UCSD-AML1 (cell line): Measurements from ENCODE around the gene ATP12A.

Experiments used
- DNase-seq: peaks from one replicate; lab custom pipeline; 2025; ENCODE audit not compliant: unreplicated experiment; lab: John Stamatoyannopoulos, UW

The ATP12A gene

GRCh38 chr13:24684600-24684998, 4.4 kb downstream of the ATP12A start:
- peak; percentile 45 for DNase-seq

DNA sequence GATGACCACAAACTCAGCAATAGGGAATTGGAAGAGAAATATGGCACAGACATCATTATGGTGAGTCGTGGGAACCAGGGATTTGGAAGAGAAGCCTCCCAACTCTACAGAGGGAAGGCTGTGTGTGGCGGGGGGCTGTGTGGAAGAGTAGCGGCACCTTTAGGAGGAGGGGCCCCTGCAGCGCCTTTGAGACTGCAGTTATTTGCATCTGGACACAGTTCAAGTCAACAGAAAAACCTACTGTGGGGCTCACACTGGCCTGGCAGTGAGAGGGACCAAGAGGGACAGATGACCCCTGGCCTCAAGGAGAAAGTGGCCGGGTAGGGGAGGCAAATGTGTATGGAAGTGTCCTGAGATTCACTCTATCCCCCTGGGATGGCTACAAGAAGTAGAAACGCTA, 5.1 kb downstream of the ATP12A start:
- no peak for DNase-seq

GRCh38 chr13:24687611-24688010, 7.4 kb downstream of the ATP12A start:
- no peak for DNase-seq

DNA sequence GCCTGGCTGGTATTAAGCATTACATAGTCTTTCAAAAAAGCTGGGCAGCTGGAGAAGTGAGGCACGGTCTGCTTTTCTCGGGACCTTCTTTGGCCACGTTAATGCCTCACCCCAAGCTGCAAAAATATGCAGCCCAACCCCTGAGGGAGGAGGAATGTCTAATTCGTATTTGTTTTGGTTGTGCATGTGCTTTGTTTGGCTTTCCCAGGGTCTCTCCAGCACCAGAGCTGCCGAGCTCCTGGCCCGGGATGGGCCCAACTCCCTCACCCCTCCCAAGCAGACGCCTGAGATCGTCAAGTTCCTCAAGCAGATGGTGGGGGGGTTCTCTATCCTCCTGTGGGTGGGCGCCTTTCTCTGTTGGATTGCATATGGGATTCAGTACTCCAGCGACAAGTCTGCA, 7.9 kb downstream of the ATP12A start:
- DNase-seq: no peak

DNA sequence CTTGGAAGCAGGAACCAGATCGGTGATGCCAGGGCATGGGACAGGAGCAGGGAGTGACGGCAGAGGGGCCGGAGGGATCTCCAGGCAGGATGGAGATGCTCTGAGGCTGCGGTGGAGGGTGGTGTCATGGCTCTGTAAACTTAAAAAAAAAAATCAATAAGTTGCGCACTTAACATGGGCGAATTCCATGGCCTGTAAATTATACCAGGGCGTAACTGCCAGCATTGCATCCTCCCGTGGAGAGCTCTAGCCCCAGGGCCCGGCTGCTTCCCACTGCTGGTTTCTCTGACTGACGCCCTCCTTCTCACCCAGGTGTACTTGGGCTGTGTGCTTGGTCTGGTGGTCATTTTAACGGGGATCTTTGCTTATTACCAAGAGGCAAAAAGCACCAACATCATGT, 8.7 kb downstream of the ATP12A start:
- DNase-seq: no peak

DNA sequence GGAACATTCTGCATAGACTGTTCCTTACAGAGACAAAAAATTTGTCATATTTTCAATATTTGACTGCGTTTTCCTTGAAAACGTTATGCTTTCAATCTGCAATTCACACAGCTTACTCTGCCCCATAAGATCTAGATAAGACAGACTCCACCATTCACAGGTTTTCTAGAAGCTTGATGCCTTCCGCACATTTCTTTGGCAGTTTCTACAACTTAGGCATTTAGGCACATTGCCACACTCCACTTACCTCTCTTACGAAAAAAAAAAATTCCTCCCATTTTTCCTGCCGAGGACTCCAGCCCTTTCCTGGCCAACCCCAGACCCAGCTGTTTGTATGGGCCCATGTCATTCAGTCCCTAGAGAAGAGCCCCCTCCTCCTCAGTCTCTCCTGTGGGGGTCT, 11.2 kb downstream of the ATP12A start:
- no peak for DNase-seq

- DNase-seq: no peak
These were observed 12.4 kb downstream of the ATP12A start for GRCh38 chr13:24692561-24692960.

DNA sequence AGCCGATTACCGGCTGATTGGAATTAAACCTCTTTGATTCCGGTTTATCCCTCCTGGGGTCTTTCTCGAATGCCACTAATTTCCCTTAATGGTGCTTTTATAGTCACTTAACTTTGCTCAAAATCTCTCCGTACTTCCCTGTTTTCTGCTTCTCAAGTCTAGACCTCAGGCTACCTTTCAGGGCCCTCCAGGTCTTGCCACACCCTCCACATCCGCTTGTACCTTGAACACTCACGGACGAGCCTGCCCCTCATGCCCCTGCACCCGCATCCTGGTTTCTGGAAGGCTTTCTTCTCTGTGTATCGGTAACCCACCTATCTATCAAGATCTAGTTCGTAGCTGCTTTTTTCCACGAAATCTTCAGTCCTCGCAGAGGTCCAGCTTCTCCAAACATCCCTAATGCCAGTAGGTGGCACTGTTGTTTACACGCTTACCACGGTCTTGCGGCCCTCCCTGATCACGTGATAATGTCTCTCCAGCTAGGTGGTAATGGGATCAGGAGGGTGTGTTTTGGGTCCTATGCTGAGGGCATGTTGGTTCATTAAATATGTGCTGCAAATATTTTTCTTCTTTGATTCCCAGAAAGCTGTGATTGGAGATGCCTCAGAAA, 13.8 kb downstream of the ATP12A start:
- peak; percentile 31 for DNase-seq

- DNase-seq: no peak
These were observed 14.7 kb downstream of the ATP12A start for GRCh38 chr13:24694907-24695306.

DNA sequence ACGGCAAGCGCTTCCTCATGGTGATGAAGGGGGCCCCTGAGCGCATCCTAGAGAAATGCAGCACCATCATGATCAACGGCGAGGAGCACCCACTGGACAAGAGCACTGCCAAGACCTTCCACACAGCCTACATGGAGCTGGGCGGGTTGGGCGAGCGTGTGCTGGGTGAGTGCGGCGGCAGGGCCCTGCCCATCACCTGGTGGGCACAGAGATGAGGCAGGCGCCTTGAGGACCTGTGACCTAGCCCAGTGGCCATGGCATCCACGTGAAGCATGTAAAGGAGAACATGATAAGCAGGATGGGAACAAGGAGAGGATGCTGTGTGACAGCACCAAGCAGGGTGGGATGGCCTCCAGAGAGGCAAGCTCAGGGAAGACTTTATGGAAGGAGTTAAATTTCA, 18.5 kb downstream of the ATP12A start:
- DNase-seq: no peak

DNA sequence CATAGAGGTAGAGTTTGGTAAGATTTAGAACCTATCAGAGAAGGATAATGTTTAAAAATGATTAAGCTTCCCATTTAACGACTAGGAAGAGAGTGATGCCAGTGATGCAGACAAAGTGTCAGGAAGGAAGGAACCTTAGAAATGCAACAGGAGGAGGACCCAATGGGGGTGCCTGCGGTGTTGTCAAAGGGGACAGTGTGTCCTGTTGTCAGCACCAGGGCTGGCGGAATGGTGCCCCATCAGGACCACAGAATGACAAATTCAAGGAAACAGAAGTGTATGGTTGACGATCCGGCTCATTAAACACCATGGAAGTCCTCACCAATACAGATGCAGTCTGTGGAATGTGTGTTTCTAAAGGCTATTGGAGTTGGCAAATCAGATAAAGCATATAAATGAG, 19.3 kb downstream of the ATP12A start:
- no peak for DNase-seq

DNA sequence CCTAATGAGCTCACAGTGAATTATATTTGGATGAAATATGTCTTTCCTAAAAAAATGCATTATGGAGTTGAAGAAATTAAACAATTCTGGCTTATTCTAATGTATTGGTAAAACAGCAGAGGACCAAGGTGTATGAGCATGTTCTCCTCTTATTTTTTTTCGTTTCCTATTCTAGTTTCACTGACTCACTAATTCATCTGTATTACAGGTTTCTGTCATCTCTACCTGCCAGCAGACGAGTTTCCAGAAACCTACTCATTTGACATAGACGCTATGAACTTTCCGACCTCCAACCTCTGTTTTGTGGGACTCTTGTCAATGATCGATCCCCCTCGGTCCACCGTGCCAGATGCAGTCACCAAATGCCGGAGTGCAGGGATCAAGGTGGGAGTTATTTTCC, 20.3 kb downstream of the ATP12A start:
- DNase-seq: no peak

DNA sequence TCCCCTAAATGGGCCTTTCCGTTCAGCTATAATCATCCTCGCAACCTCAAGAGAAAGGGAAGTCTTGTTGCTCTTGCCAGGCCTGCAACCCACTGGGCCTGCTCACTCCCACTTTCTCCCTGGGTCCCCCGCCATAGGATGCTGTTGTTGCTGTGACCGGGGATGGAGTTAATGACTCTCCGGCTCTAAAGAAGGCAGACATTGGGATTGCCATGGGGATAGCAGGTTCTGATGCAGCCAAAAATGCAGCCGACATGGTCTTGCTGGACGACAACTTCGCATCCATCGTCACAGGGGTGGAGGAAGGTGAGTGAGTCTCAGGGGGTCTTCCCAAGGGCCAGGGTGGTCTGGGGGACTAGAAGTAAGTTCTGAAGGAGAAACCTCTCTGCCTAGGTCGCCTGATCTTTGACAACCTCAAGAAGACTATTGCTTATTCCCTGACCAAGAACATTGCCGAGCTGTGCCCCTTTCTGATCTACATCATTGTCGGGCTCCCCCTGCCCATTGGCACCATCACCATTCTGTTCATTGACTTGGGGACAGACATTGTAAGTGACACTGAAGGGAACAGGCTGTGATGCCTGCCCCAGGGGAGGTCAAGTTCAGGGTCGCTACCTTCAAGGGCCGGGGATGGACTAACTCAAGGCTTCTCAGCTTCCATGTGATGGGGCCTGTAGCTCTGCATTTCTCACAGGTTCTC, 26.8 kb downstream of the ATP12A start:
- no peak for DNase-seq

- DNase-seq: peak; percentile 49
These were observed 29.1 kb downstream of the ATP12A start for GRCh38 chr13:24709186-24709913.

- DNase-seq: no peak
These were observed 32.8 kb downstream of the ATP12A start for GRCh38 chr13:24713022-24713421.

DNA sequence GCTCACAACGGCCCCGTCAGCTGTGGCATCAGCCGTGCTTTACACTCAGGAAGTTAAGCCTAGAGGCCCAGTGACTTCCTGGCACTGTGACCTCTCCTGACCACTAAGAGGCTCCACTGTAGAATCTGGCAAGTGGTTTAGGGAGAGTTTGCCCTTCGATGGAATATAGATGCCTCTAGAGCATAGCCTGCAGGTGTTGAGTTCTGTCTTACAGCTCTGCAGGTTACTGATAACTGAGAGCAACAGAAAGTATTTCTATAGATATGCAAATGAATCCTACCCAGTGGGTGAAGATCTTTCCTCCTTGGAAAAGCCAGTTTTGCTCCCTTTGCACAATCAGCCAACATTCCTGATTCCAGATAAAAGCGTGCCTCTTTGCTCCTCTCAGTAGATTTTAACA, 35.8 kb downstream of the ATP12A start:
- DNase-seq: no peak

GRCh38 chr13:24716446-24716845, 36.2 kb downstream of the ATP12A start:
- no peak for DNase-seq

DNA sequence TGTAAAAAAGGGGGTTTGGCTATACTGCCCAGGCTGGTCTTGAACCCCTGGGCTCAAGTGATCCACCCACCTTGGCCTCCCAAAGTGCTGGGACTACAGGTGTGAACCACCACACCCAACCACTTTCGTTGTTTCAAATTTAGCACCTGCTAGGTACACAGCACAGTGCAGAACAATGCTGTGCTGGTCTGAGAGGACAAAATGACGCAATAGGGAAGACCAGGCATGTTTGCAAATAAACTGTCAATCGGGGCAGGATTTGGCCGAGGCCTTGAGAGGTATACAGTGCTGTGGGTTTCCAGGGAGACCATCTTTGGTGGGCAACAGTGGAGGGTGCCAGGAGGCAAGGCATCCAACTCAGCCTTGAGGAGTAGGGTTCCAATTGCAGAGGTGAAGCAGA, 37.0 kb downstream of the ATP12A start:
- no peak for DNase-seq

GRCh38 chr13:24718192-24718965, 38.2 kb downstream of the ATP12A start:
- no peak for DNase-seq

DNA sequence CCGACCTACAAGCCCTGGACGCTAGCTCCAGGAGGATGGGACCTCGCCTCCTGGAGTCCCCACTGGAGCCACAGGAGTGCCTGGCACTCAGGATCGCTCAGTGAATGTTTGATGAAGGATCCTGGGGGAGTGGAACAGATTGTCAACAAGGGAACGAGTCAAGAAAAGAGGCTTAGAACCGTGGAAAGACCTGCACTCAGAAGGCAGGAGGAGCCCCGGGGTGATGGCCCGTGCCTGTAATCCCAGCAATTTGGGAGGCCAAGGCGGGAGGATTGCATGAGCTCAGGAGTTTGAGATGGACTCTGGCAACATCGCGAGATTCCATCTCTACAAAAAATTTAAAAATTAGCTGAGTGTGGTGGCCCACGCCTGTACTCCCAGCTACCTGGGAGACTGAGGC, 38.9 kb downstream of the ATP12A start:
- DNase-seq: no peak

DNA sequence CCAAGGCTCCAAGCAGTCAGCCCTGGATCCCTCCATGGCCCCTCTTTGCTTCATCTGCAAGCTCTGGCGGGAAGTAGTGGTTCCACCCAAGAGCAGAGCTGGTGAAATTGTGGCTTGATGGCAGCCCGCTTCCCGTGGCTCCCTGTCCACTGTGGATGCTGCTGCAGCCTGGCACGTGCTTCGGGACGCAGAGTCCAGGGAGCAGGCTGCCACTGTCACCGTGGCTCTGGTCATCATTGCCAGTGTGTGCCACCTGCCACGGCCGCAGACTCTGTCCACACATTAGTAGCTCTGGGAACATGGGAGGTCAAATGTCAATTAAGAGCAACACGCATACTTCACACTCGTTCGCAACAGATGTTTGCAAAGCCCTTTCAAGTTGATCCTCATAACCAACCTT, 43.0 kb downstream of the ATP12A start:
- no peak for DNase-seq

- no peak for DNase-seq
These were observed 44.5 kb downstream of the ATP12A start for GRCh38 chr13:24724714-24725113.
